ENCODE measurements around the gene NEO1.

GRCh38 chr15:73069109-73069508 lies 16.8 kb downstream of the NEO1 start:
- TF ChIP-seq CTCF (IDR thresholded peaks at IDR 0.05; ENCODE audit: low read length) (no peak), EZH2 (optimal IDR thresholded peaks at IDR 0.05; ENCODE audit: low read depth, low read length) (no peak), EZH2phosphoT487 (IDR thresholded peaks at IDR 0.05; ENCODE audit: low read length) (no peak)
